GM23338 (cell line): ENCODE results near the gene MAP4. TPM values are rescaled to one million over a fixed set of nuclear protein-coding genes. Genes with fewer than 3 reads are reported as not detected.

Experiments
- ATAC-seq: fragments of 200-7000 bp; cut with Tn5 transposase; 3 replicates; pipeline ENCODE4 v1.9.1; 2020
- DNase-seq: peaks from one replicate; pipeline ENCODE4 v3.0.0-alpha.2; 2015; ENCODE audit warnings: low spot score
- H2AFZ ChIP-seq: fragments of 200-600 bp; sonication (generic); 2 replicates; pipeline ENCODE4 v1.8.0; 2016; ENCODE audit warnings: antibody characterized with exemption, mild to moderate bottlenecking, moderate library complexity
- H3F3A ChIP-seq: fragments of 200-600 bp; sonication (generic); replicated peaks from 2 replicates; pipeline ENCODE4 v1.8.0; 2017; ENCODE audit warnings: antibody characterized with exemption, mixed run types, low read depth
- H3K27ac ChIP-seq: fragments of 200-600 bp; sonication (generic); 2 replicates; pipeline ENCODE4 v1.6.1; 2016; ENCODE audit warnings: low read depth
- H3K27me3 ChIP-seq: fragments of 200-600 bp; sonication (generic); 2 replicates; pipeline ENCODE4 v1.8.0; 2016; ENCODE audit warnings: mild to moderate bottlenecking, mixed run types, moderate library complexity; ENCODE audit not compliant: insufficient read depth
- H3K36me3 ChIP-seq: fragments of 200-600 bp; sonication (generic); 2 replicates; pipeline ENCODE4 v1.8.0; 2016; ENCODE audit warnings: mild to moderate bottlenecking; ENCODE audit not compliant: insufficient read depth
- H3K4me1 ChIP-seq: fragments of 200-600 bp; sonication (generic); 2 replicates; pipeline ENCODE4 v1.8.0; 2016; ENCODE audit warnings: mild to moderate bottlenecking, moderate library complexity; ENCODE audit not compliant: insufficient read depth
- H3K4me2 ChIP-seq: fragments of 200-600 bp; sonication (generic); 2 replicates; pipeline ENCODE4 v1.7.1; 2017; ENCODE audit warnings: mixed run types
- H3K4me3 ChIP-seq: fragments of 200-600 bp; sonication (generic); 2 replicates; pipeline ENCODE4 v1.6.1; 2016; ENCODE audit warnings: mixed run types
- H3K79me2 ChIP-seq: fragments of 200-600 bp; sonication (generic); replicated peaks from 2 replicates; pipeline ENCODE4 v1.8.0; 2017; ENCODE audit warnings: mild to moderate bottlenecking; ENCODE audit not compliant: insufficient read depth
- H3K9me2 ChIP-seq: fragments of 200-600 bp; sonication (generic); 2 replicates; pipeline ENCODE4 v1.8.0; 2017; ENCODE audit not compliant: insufficient read depth
- H4K20me1 ChIP-seq: fragments of 200-600 bp; sonication (generic); replicated peaks from 2 replicates; pipeline ENCODE4 v1.8.0; 2017; ENCODE audit warnings: mild to moderate bottlenecking; ENCODE audit not compliant: insufficient read depth
- H3K27ac Mint-ChIP-seq: 2 replicates; pipeline ENCODE4 v1.8.0; 2020; ENCODE audit warnings: inconsistent platforms, mild to moderate bottlenecking, moderate library complexity, mixed read lengths
- H3K27me3 Mint-ChIP-seq: 3 replicates; pipeline ENCODE4 v1.8.0; 2022; ENCODE audit warnings: low read depth, mild to moderate bottlenecking, moderate library complexity, mixed read lengths, inconsistent platforms; ENCODE audit not compliant: insufficient read depth, poor library complexity
- H3K36me3 Mint-ChIP-seq: 3 replicates; pipeline ENCODE4 v1.8.0; 2021; ENCODE audit warnings: low read depth, mild to moderate bottlenecking, inconsistent platforms, moderate library complexity, mixed read lengths
- H3K4me1 Mint-ChIP-seq: 3 replicates; pipeline ENCODE4 v1.8.0; 2020; ENCODE audit warnings: mild to moderate bottlenecking, inconsistent platforms, mixed read lengths
- H3K4me3 Mint-ChIP-seq: 3 replicates; pipeline ENCODE4 v1.8.0; 2021; ENCODE audit warnings: moderate library complexity, mild to moderate bottlenecking, inconsistent platforms, mixed read lengths
- H3K9me3 Mint-ChIP-seq: 3 replicates; pipeline ENCODE4 v1.8.0; 2020; ENCODE audit warnings: moderate library complexity, mild to moderate bottlenecking, inconsistent platforms, mixed read lengths
- CREB1 ChIP-seq: fragments of 250-450 bp; sonication (Bioruptor Pico); IDR thresholded peaks from 2 replicates; pipeline ENCODE4 v1.5.0; 2020; ENCODE audit warnings: low read depth, mild to moderate bottlenecking, moderate library complexity
- CTCF ChIP-seq, 2 experiments: fragments of 200-600 bp in 1 of 2; sonication (generic) in 1 of 2; conservative IDR thresholded peaks; 2 replicates each; pipeline versions ENCODE4 v1.5.1 to v1.6.1; 2016 to 2017; ENCODE audit warnings: antibody characterized with exemption in 2 of 2, low read depth in 2 of 2, mild to moderate bottlenecking in 2 of 2, moderate library complexity in 1 of 2
- ETS1 ChIP-seq: IDR thresholded peaks from 2 replicates; pipeline ENCODE4 v1.6.1; 2016; ENCODE audit warnings: antibody characterized with exemption
- EZH2 ChIP-seq: fragments of 200-600 bp; sonication (generic); IDR thresholded peaks from one replicate; pipeline ENCODE4 v1.8.0; 2017; ENCODE audit warnings: antibody characterized with exemption, mild to moderate bottlenecking, low read depth; ENCODE audit not compliant: unreplicated experiment
- EZH2phosphoT487 ChIP-seq: fragments of 200-600 bp; sonication (generic); IDR thresholded peaks from one replicate; pipeline ENCODE4 v1.8.1; 2018; ENCODE audit warnings: antibody characterized with exemption; ENCODE audit not compliant: unreplicated experiment
- JUNB ChIP-seq: IDR thresholded peaks from one replicate; pipeline ENCODE4 v1.6.1; 2016; ENCODE audit warnings: antibody characterized with exemption; ENCODE audit not compliant: unreplicated experiment
- NANOG ChIP-seq: IDR thresholded peaks from 2 replicates; pipeline ENCODE4 v1.6.1; 2016; ENCODE audit warnings: antibody characterized with exemption, borderline replicate concordance
- POLR2AphosphoS5 ChIP-seq: IDR thresholded peaks from 2 replicates; pipeline ENCODE4 v1.6.1; 2016; ENCODE audit warnings: antibody characterized with exemption, low read depth
- REST ChIP-seq: IDR thresholded peaks from one replicate; pipeline ENCODE4 v1.6.1; 2018; ENCODE audit warnings: antibody characterized with exemption; ENCODE audit not compliant: unreplicated experiment
- STAT1 ChIP-seq: IDR thresholded peaks from one replicate; pipeline ENCODE4 v1.6.1; 2016; ENCODE audit warnings: antibody characterized with exemption; ENCODE audit not compliant: unreplicated experiment
- ZNF114 ChIP-seq: fragments of 250-450 bp; sonication (Bioruptor Pico); IDR thresholded peaks from 2 replicates; pipeline ENCODE4 v1.5.0; 2020; ENCODE audit warnings: mild to moderate bottlenecking, moderate library complexity
- ZNF331 ChIP-seq: fragments of 250-450 bp; sonication (Bioruptor Pico); IDR thresholded peaks from 2 replicates; pipeline ENCODE4 v1.5.0; 2020; ENCODE audit warnings: low read depth, mild to moderate bottlenecking, moderate library complexity
- ZNF462 ChIP-seq: fragments of 250-450 bp; sonication (Bioruptor Pico); IDR thresholded peaks from 2 replicates; pipeline ENCODE4 v1.5.0; 2020; ENCODE audit warnings: mild to moderate bottlenecking, moderate library complexity
- polyA plus RNA-seq: library from polyadenylated mRNA; unstranded; fragments of >200 nt; fragmentation: Nextera tagmentation; extraction: Ambion mirVana; gene quantifications from 2 replicates; pipeline ENCODE4 v1.2.1, GENCODE V29; 2016
- total RNA-seq: library from RNA; depleted of rRNA; stranded (reverse); fragments of >200 nt; shearing (Covaris generic); gene quantifications from 2 replicates; pipeline ENCODE4 v1.2.3, GENCODE V29; 2014

MAP4 gene
- total and polyA plus RNA-seq, 2 experiments from 2014 or later, result 103 to 113 TPM

- TF ChIP-seq JUNB (no peak), EZH2phosphoT487 (no peak)
These were observed 32.0 kb downstream of the MAP4 start (continued) for GRCh38 chr3:47984075-47984728.

GRCh38 chr3:47980795-47981194 lies 35.4 kb downstream of the MAP4 start:
- H3K27me3 Mint-ChIP-seq, result peaks cover 3% of the 10 kb centered on the region
- Histone ChIP-seq H3F3A (no peaks in the 10 kb centered on the region), H3K4me2 (no peak overlapping the region), H3K4me1 (no peaks in the 10 kb centered on the region), H3K4me3 (no peak overlapping the region), H2AFZ (no peak overlapping the region), H3K27me3 (no peaks in the 10 kb centered on the region), H3K27ac (no peak overlapping the region), H4K20me1 (peaks cover 5% of the 10 kb centered on the region; the same call in 1 of the 2 replicates), H3K79me2 (peaks cover 24% of the 10 kb centered on the region), H3K9me2 (no peaks in the 10 kb centered on the region), H3K36me3 (no peaks in the 10 kb centered on the region)
- no peak overlapping the region for H3K4me3 Mint-ChIP-seq
- DNase-seq, result no peak
- TF ChIP-seq REST (no peak), CTCF (conservative IDR thresholded peaks at IDR 0.05; ENCODE audit: low read depth in 2 of 2) (no peak), EZH2 (no peak), ZNF462 (no peak), ZNF331 (no peak), ZNF114 (CRISPR knock-in tag) (no peak), NANOG (no peak), JUNB (no peak), POLR2AphosphoS5 (no peak), EZH2phosphoT487 (no peak), ETS1 (no peak), CREB1 (no peak), STAT1 (no peak)
- H3K9me3 Mint-ChIP-seq, result no peaks in the 10 kb centered on the region
- no peak overlapping the region for H3K27ac Mint-ChIP-seq
- H3K4me1 Mint-ChIP-seq, result no peaks in the 10 kb centered on the region
- no peaks in the 10 kb centered on the region; the same call in 2 of the 3 replicates for H3K36me3 Mint-ChIP-seq
- ATAC-seq, result no peak
